A549 (cell line): ENCODE data around the gene PLCB4. TPM values are rescaled to one million over a fixed set of nuclear protein-coding genes. Genes with fewer than 3 reads are reported as not detected.

Source experiments
- ATAC-seq, 2 experiments: fragments of 200-7000 bp in 1 of 2; fragments of >200 bp in 1 of 2; cut with Nextera tagmentation in 1 of 2; cut with Tn5 transposase in 1 of 2; 3 replicates each; pipeline versions ENCODE4 v1.8.0 to v1.9.1; 2018 to 2020; ENCODE audit warnings: mild to moderate bottlenecking in 1 of 2, moderate library complexity in 1 of 2
- CTCF ChIA-PET: fragments of 300-600 bp; sonication (Branson Sonifier 250); formaldehyde crosslinking; extraction: SDS; loops from one replicate; lab custom pipeline; 2021; ENCODE audit warnings: antibody characterized with exemption, inconsistent platforms; lab: Yijun Ruan, JAX
- POLR2A ChIA-PET: fragments of 350-600 bp; formaldehyde crosslinking; extraction: SDS; loops from one replicate; lab custom pipeline; 2021; ENCODE audit warnings: antibody characterized with exemption, inconsistent platforms; lab: Yijun Ruan, JAX
- DNase-seq, 2 experiments: peaks; one replicate each; pipeline versions ENCODE4 v3.0.0 to v3.0.0-alpha.2; 2011 to 2016; ENCODE audit warnings: low read depth in 1 of 2, low spot score in 1 of 2
- FAIRE-seq: peaks from 2 replicates; lab custom pipeline; 2011; peaks lifted over from hg19 to GRCh38; lab: Jason Lieb, UNC
- H3K27ac ChIP-seq, 2 experiments: fragments of >200 bp; sonication (Bioruptor Twin); formaldehyde crosslinking; 3 replicates each; pipeline ENCODE4 v1.5.1; 2016 to 2017
- H3K4me1 ChIP-seq: fragments of >200 bp; sonication (Bioruptor Twin); formaldehyde crosslinking; 3 replicates; pipeline ENCODE4 v1.6.1; 2016
- H3K4me2 ChIP-seq: fragments of >200 bp; sonication (Bioruptor Twin); formaldehyde crosslinking; 3 replicates; pipeline ENCODE4 v1.6.1; 2016
- H3K4me3 ChIP-seq: fragments of >200 bp; sonication (Bioruptor Twin); formaldehyde crosslinking; 3 replicates; pipeline ENCODE4 v1.5.1; 2016
- H3K9me3 ChIP-seq: fragments of >200 bp; sonication (Bioruptor Twin); formaldehyde crosslinking; 3 replicates; pipeline ENCODE4 v1.6.1; 2016
- CEBPB ChIP-seq, 2 experiments: fragments of >200 bp in 1 of 2; sonication (Bioruptor Twin) in 1 of 2; formaldehyde crosslinking in 1 of 2; IDR thresholded peaks; 2 replicates each; pipeline ENCODE4 v1.6.1; 2012 to 2016
- CHD4 ChIP-seq: fragments of 200-600 bp; sonication (generic); IDR thresholded peaks from 2 replicates; pipeline ENCODE4 v1.6.1; 2016; ENCODE audit warnings: antibody characterized with exemption, mild to moderate bottlenecking, borderline replicate concordance
- E2F6 ChIP-seq: IDR thresholded peaks from 2 replicates; pipeline ENCODE4 v1.6.1; 2012; ENCODE audit warnings: low read depth, borderline replicate concordance
- EHMT2 ChIP-seq: fragments of 200-600 bp; sonication (generic); IDR thresholded peaks from 2 replicates; pipeline ENCODE4 v1.6.1; 2016; ENCODE audit warnings: antibody characterized with exemption, low read depth, mild to moderate bottlenecking, moderate library complexity
- EP300 ChIP-seq, 2 experiments: fragments of >200 bp; sonication (Bioruptor Twin); formaldehyde crosslinking; IDR thresholded peaks; 2 replicates in 1 of 2; 3 replicates in 1 of 2; pipeline ENCODE4 v1.6.1; 2016 to 2017
- ESRRA ChIP-seq: fragments of 150-350 bp; IDR thresholded peaks from 2 replicates; pipeline ENCODE4 v1.6.1; 2014; ENCODE audit warnings: mild to moderate bottlenecking, low read length, borderline replicate concordance
- FOSB ChIP-seq: fragments of 250-450 bp; sonication (Bioruptor Pico); IDR thresholded peaks from 2 replicates; pipeline ENCODE4 v1.5.0; 2020; ENCODE audit warnings: mild to moderate bottlenecking, moderate library complexity
- FOSL2 ChIP-seq, 2 experiments: fragments of 450-650 bp in 1 of 2; fragments of >200 bp in 1 of 2; sonication (Bioruptor Twin) in 1 of 2; formaldehyde crosslinking; IDR thresholded peaks; 2 replicates each; pipeline versions ENCODE4 v1.5.0 to v1.6.1; 2016 to 2020; ENCODE audit warnings: mild to moderate bottlenecking in 1 of 2, moderate library complexity in 1 of 2
- FOXS1 ChIP-seq: fragments of 250-450 bp; sonication (Bioruptor Pico); IDR thresholded peaks from 2 replicates; pipeline ENCODE4 v1.5.0; 2020; ENCODE audit warnings: mild to moderate bottlenecking, moderate library complexity
- HDAC2 ChIP-seq: fragments of 200-600 bp; sonication (generic); IDR thresholded peaks from 2 replicates; pipeline ENCODE4 v1.6.1; 2016
- HOXB5 ChIP-seq: fragments of 250-450 bp; sonication (Bioruptor Pico); IDR thresholded peaks from 2 replicates; pipeline ENCODE4 v1.5.0; 2020; ENCODE audit warnings: mild to moderate bottlenecking, moderate library complexity
- JUN ChIP-seq, 2 experiments: fragments of >200 bp; sonication (Bioruptor Twin); formaldehyde crosslinking; IDR thresholded peaks; 2 replicates in 1 of 2; 3 replicates in 1 of 2; pipeline ENCODE4 v1.6.1; 2016 to 2017
- KDM1A ChIP-seq: fragments of 200-600 bp; sonication (generic); IDR thresholded peaks from 2 replicates; pipeline ENCODE4 v1.6.1; 2016; ENCODE audit warnings: low read depth, mild to moderate bottlenecking
- KDM5A ChIP-seq: fragments of 200-600 bp; sonication (generic); IDR thresholded peaks from 2 replicates; pipeline ENCODE4 v1.6.1; 2016; ENCODE audit warnings: antibody characterized with exemption, mild to moderate bottlenecking
- MAX ChIP-seq: IDR thresholded peaks from 2 replicates; pipeline ENCODE4 v1.6.1; 2012
- PBX3 ChIP-seq: IDR thresholded peaks from 2 replicates; pipeline ENCODE4 v1.6.1; 2012
- RAD21 ChIP-seq, 2 experiments: fragments of >200 bp in 1 of 2; sonication (Bioruptor Twin) in 1 of 2; formaldehyde crosslinking in 1 of 2; IDR thresholded peaks in 1 of 2; conservative IDR thresholded peaks in 1 of 2; 2 replicates in 1 of 2; 3 replicates in 1 of 2; pipeline ENCODE4 v1.6.1; 2012 to 2018; ENCODE audit warnings: inconsistent platforms in 1 of 2
- RARB ChIP-seq: fragments of 250-450 bp; sonication (Bioruptor Pico); IDR thresholded peaks from 2 replicates; pipeline ENCODE4 v1.8.0; 2021; ENCODE audit warnings: mild to moderate bottlenecking, moderate library complexity
- RCOR1 ChIP-seq: fragments of 150-350 bp; IDR thresholded peaks from 2 replicates; pipeline ENCODE4 v1.6.1; 2014; ENCODE audit warnings: antibody characterized with exemption, low read length, low read depth
- SMC3 ChIP-seq: fragments of >200 bp; sonication (Bioruptor Twin); formaldehyde crosslinking; IDR thresholded peaks from 3 replicates; pipeline ENCODE4 v1.6.1; 2018; ENCODE audit warnings: inconsistent platforms
- ZFP36 ChIP-seq: fragments of 450-650 bp; IDR thresholded peaks from 2 replicates; pipeline ENCODE4 v1.6.1; 2014; ENCODE audit warnings: borderline replicate concordance; ENCODE audit not compliant: partially characterized antibody
- ZNF302 ChIP-seq: fragments of 250-450 bp; sonication (Bioruptor Pico); IDR thresholded peaks from 2 replicates; pipeline ENCODE4 v1.9.0; 2021; ENCODE audit warnings: inconsistent platforms, mild to moderate bottlenecking, moderate library complexity
- WGBS: methylation state at CpG from one replicate; pipeline ENCODE4 v1.1.6; 2017; ENCODE audit errors: missing lambda C conversion rate; 5-methylcytosine and 5-hydroxymethylcytosine counted together
- polyA plus RNA-seq, 4 experiments: library from polyadenylated mRNA; depleted of rRNA in 3 of 4; stranded (reverse); fragments of >200 nt; fragmentation: RNase III in 1 of 4; extraction: RNeasy Plus Mini Kit Qiagen cat#74134 plus additional on column Dnase treatment in 1 of 4; gene quantifications; 2 replicates in 3 of 4; 3 replicates in 1 of 4; pipeline ENCODE4 v1.2.3, GENCODE V29; 2011 to 2017
- TF ChIP-seq, protein P1 (sequence below): fragments of 250-450 bp; sonication (Bioruptor Pico); IDR thresholded peaks from 2 replicates; pipeline ENCODE4 v1.5.0; 2021; ENCODE audit warnings: mild to moderate bottlenecking, moderate library complexity, borderline replicate concordance

PLCB4 gene
- polyA plus RNA-seq, 2 of the 4 experiments (the other 2 are of a cell fraction) = 17.1 to 32.1 TPM

- H3K4me1 ChIP-seq = no peaks in the 10 kb centered on the region
- no peak for DNase-seq
- H3K4me3 ChIP-seq = no peak overlapping the region
- 87% methylated on average over 31 of the region's 31 CpGs for WGBS
- no peaks in the 10 kb centered on the region for H3K9me3 ChIP-seq
- ATAC-seq = no peak
- no peak for TF ChIP-seq RCOR1
- TF ChIP-seq CEBPB (IDR thresholded peaks at IDR 0.05) = no peak
- no peak for TF ChIP-seq ZFP36
- H3K4me2 ChIP-seq = no peak overlapping the region
- no peak for FAIRE-seq
- POLR2A ChIA-PET = no interaction called here
- H3K27ac ChIP-seq = no peak overlapping the region
- CTCF ChIA-PET = no interaction called here
Observed at GRCh38 chr20:9506964-9507369, 438.1 kb downstream of the PLCB4 start.

- no peak overlapping the region for H3K4me3 ChIP-seq
- ChIA-PET POLR2A (no interaction called here), CTCF (interaction anchor here (0.7 kb wide), 1 partner anchor 9 kb away, joined by 3 read pairs; no protein-coding TSS in a partner anchor)
- no peak overlapping the region for H3K27ac ChIP-seq
- H3K9me3 ChIP-seq = no peaks in the 10 kb centered on the region
- WGBS = 83% methylated on average over 37 of the region's 37 CpGs
- ATAC-seq = no peak
- no peak for FAIRE-seq
- no peak overlapping the region for H3K4me2 ChIP-seq
- TF ChIP-seq JUN (IDR thresholded peaks at IDR 0.05) = no peak
- TF ChIP-seq MAX = no peak
- TF ChIP-seq ZNF302 (CRISPR knock-in tag) = no peak
- TF ChIP-seq ESRRA = no peak
- no peak for TF ChIP-seq FOXS1 (CRISPR knock-in tag)
- TF ChIP-seq, protein P1, sequence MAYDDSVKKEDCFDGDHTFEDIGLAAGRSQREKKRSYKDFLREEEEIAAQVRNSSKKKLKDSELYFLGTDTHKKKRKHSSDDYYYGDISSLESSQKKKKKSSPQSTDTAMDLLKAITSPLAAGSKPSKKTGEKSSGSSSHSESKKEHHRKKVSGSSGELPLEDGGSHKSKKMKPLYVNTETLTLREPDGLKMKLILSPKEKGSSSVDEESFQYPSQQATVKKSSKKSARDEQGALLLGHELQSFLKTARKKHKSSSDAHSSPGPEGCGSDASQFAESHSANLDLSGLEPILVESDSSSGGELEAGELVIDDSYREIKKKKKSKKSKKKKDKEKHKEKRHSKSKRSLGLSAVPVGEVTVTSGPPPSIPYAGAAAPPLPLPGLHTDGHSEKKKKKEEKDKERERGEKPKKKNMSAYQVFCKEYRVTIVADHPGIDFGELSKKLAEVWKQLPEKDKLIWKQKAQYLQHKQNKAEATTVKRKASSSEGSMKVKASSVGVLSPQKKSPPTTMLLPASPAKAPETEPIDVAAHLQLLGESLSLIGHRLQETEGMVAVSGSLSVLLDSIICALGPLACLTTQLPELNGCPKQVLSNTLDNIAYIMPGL (CRISPR knock-in tag) = no peak
- no peak for TF ChIP-seq FOSL2 (IDR thresholded peaks at IDR 0.05)
- no peak for TF ChIP-seq FOSL2 (CRISPR knock-in tag; IDR thresholded peaks at IDR 0.05)
- no peak for TF ChIP-seq RAD21 (conservative IDR thresholded peaks at IDR 0.05 in 1 of 2, IDR thresholded peaks at IDR 0.05 in 1 of 2)
- no peak for TF ChIP-seq EHMT2
- no peak for TF ChIP-seq KDM1A
- no peak for TF ChIP-seq PBX3
- TF ChIP-seq HDAC2 = no peak
- TF ChIP-seq E2F6 = no peak
- no peak for TF ChIP-seq HOXB5
- TF ChIP-seq EP300 (IDR thresholded peaks at IDR 0.05) = no peak
- H3K4me1 ChIP-seq = no peaks in the 10 kb centered on the region
- no peak for DNase-seq
Observed at GRCh38 chr20:9507544-9508239, 438.8 kb downstream of the PLCB4 start.

- DNase-seq (no peak), FAIRE-seq (no peak), ATAC-seq (no peak)
- TF ChIP-seq RARB (CRISPR knock-in tag) (no peak), KDM5A (no peak), FOSB (CRISPR knock-in tag) (no peak), JUN (IDR thresholded peaks at IDR 0.05) (no peak), SMC3 (no peak), HDAC2 (no peak), RAD21 (conservative IDR thresholded peaks at IDR 0.05 in 1 of 2, IDR thresholded peaks at IDR 0.05 in 1 of 2) (no peak), EP300 (IDR thresholded peaks at IDR 0.05) (no peak), CHD4 (no peak), ESRRA (no peak), E2F6 (no peak), MAX (no peak)
- TF ChIP-seq, protein P1 (CRISPR knock-in tag) = no peak
- no peaks in the 10 kb centered on the region for H3K9me3 ChIP-seq
- H3K4me2 ChIP-seq = no peak overlapping the region
- no peak overlapping the region for H3K27ac ChIP-seq
- H3K4me1 ChIP-seq = no peaks in the 10 kb centered on the region
- ChIA-PET POLR2A (no interaction called here), CTCF (no interaction called here)
- WGBS = 75% methylated on average over 23 of the region's 23 CpGs
- no peak overlapping the region for H3K4me3 ChIP-seq
Observed at GRCh38 chr20:9508240-9508661, 439.4 kb downstream of the PLCB4 start.
